ENCODE results near the gene LRRC4C. TPM values are rescaled to one million over a fixed set of nuclear protein-coding genes. Genes with fewer than 3 reads are reported as not detected.

LRRC4C gene
- total and polyA plus RNA-seq, 4 donors = 0.10 to 0.93 (median 0.30) TPM

GRCh38 chr11:40186437-40187263, 1272.8 kb downstream of the LRRC4C start:
- H3K36me3 ChIP-seq (ENCODE audit: control insufficient read depth in 4 of 4, insufficient read depth in 3 of 4, low read depth in 1 of 4, low read length in 3 of 4) = no peaks in the 10 kb centered on the region
- H3K27ac ChIP-seq (ENCODE audit: low read depth in 1 of 2, low read length in 2 of 2) = no peak overlapping the region
- no peaks in the 10 kb centered on the region for H3K9me3 ChIP-seq (ENCODE audit: control insufficient read depth in 4 of 4, low read length in 3 of 4)
- peaks cover 0 to 14% (median 13%) of the 10 kb centered on the region in 4 donors for H3K4me1 ChIP-seq (ENCODE audit: control insufficient read depth in 4 of 4, insufficient read depth in 4 of 4, low read length in 3 of 4)
- no peak for DNase-seq (ENCODE audit: low spot score)
- peaks cover 0 to 6% (median 0%) of the 10 kb centered on the region in 4 donors for H3K27me3 ChIP-seq (ENCODE audit: control insufficient read depth in 4 of 4, insufficient read depth in 4 of 4, low read length in 3 of 4)
- 62% methylated on average over 13 of the region's 13 CpGs for WGBS
- no peak overlapping the region for H3K4me3 ChIP-seq (ENCODE audit: low read depth in 1 of 3, low read length in 3 of 3)
- H3K9ac ChIP-seq (ENCODE audit: low read depth in 1 of 2, low read length in 2 of 2) = no peak overlapping the region
- TF ChIP-seq HNF4G (IDR thresholded peaks at IDR 0.05) (no peak), REST (IDR thresholded peaks at IDR 0.05) (no peak), GABPA (IDR thresholded peaks at IDR 0.05 in 1 of 2, conservative IDR thresholded peaks at IDR 0.05 in 1 of 2) (no peak), MAX (IDR thresholded peaks at IDR 0.05) (no peak), EGR1 (IDR thresholded peaks at IDR 0.05; ENCODE audit: low read depth in 2 of 2) (no peak), RAD21 (IDR thresholded peaks at IDR 0.05) (no peak), SP1 (IDR thresholded peaks at IDR 0.05) (no peak), RXRA (IDR thresholded peaks at IDR 0.05) (no peak), JUND (IDR thresholded peaks at IDR 0.05) (no peak), FOXA2 (IDR thresholded peaks at IDR 0.05) (no peak), ATF3 (IDR thresholded peaks at IDR 0.05) (no peak), NR2F2 (IDR thresholded peaks at IDR 0.05) (no peak), FOXA1 (IDR thresholded peaks at IDR 0.05) (no peak), ZBTB33 (IDR thresholded peaks at IDR 0.05) (no peak), HNF4A (conservative IDR thresholded peaks at IDR 0.05) (no peak), YY1 (IDR thresholded peaks at IDR 0.05) (no peak), TAF1 (conservative IDR thresholded peaks at IDR 0.05) (no peak), CTCF (IDR thresholded peaks at IDR 0.05; ENCODE audit: low read depth, low read length, missing input control) (no peak)

Measured in liver (tissue), 9 donors.